ENCODE results near the gene DDX25.
"Not testable (repeated sequence)": the region's sequence is repeated elsewhere in the genome, so short reads cannot be mapped to it uniquely, and the experiment has no call there.

The DDX25 gene

GRCh38 chr11:125904678-125905077 is 370 bp downstream of the DDX25 start:
- no peak for DNase-seq (ENCODE audit: low read depth in 2 of 2)

- no peak for DNase-seq (ENCODE audit: low read depth in 2 of 2)
Observed at GRCh38 chr11:125910226-125910849, 6.0 kb downstream of the DDX25 start.

GRCh38 chr11:125914601-125915000 is 10.3 kb downstream of the DDX25 start:
- not testable (repeated sequence) for DNase-seq (ENCODE audit: low read depth in 2 of 2)

GRCh38 chr11:125916683-125917347 is 12.5 kb downstream of the DDX25 start:
- no peak for DNase-seq (ENCODE audit: low read depth in 2 of 2)

- DNase-seq (ENCODE audit: low read depth in 2 of 2) = no peak
Observed at GRCh38 chr11:125918140-125918840, 14.0 kb downstream of the DDX25 start.

GRCh38 chr11:125921042-125921441 is 16.7 kb downstream of the DDX25 start:
- no peak for DNase-seq (ENCODE audit: low read depth in 2 of 2)

GRCh38 chr11:125922156-125922555 is 17.8 kb downstream of the DDX25 start:
- DNase-seq (ENCODE audit: low read depth in 2 of 2) = no peak

- DNase-seq (ENCODE audit: low read depth in 2 of 2) = peak in 1 of 2 donors; percentile 45
Observed at GRCh38 chr11:125923012-125923579, 18.8 kb downstream of the DDX25 start.

- no peak for DNase-seq (ENCODE audit: low read depth in 2 of 2)
Observed at GRCh38 chr11:125923633-125924032, 19.3 kb downstream of the DDX25 start.

GRCh38 chr11:125924384-125925007 is 20.2 kb downstream of the DDX25 start:
- DNase-seq (ENCODE audit: low read depth in 2 of 2) = no peak

- no peak for DNase-seq (ENCODE audit: low read depth in 2 of 2)
Observed at GRCh38 chr11:125925247-125925740, 21.0 kb downstream of the DDX25 start.

- DNase-seq (ENCODE audit: low read depth in 2 of 2) = no peak
Observed at GRCh38 chr11:125925804-125926203, 21.5 kb downstream of the DDX25 start.

- DNase-seq (ENCODE audit: low read depth in 2 of 2) = no peak
Observed at GRCh38 chr11:125926682-125927081, 22.4 kb downstream of the DDX25 start.

GRCh38 chr11:125929445-125930075 is 25.3 kb downstream of the DDX25 start:
- no peak for DNase-seq (ENCODE audit: low read depth in 2 of 2)

GRCh38 chr11:125930076-125930450 is 25.8 kb downstream of the DDX25 start:
- DNase-seq (ENCODE audit: low read depth in 2 of 2) = no peak

- no peak for DNase-seq (ENCODE audit: low read depth in 2 of 2)
Observed at GRCh38 chr11:125931116-125931515, 26.8 kb downstream of the DDX25 start.

GRCh38 chr11:125931668-125932067 is 27.4 kb downstream of the DDX25 start:
- no peak for DNase-seq (ENCODE audit: low read depth in 2 of 2)

GRCh38 chr11:125932301-125932700 is 28.0 kb downstream of the DDX25 start:
- no peak for DNase-seq (ENCODE audit: low read depth in 2 of 2)

- no peak for DNase-seq (ENCODE audit: low read depth in 2 of 2)
Observed at GRCh38 chr11:125933030-125933813, 28.9 kb downstream of the DDX25 start.

GRCh38 chr11:125934473-125934872 is 30.2 kb downstream of the DDX25 start:
- DNase-seq (ENCODE audit: low read depth in 2 of 2) = no peak

GRCh38 chr11:125935056-125935455 is 30.7 kb downstream of the DDX25 start:
- no peak for DNase-seq (ENCODE audit: low read depth in 2 of 2)

All from stimulated activated CD4-positive, alpha-beta T cell treated with anti-CD3 and anti-CD28 coated beads, Interleukin-15, amount 100 ng/mL, for 48 hours (primary cell).